Measurements from ENCODE around the gene LCTL. TPM values are rescaled to one million over a fixed set of nuclear protein-coding genes. Genes with fewer than 3 reads are reported as not detected.

The LCTL gene
- not detected for total RNA-seq

GRCh38 chr15:66565741-66566144 lies at the start of gene LCTL:
LCTL (minus strand) TSS chr15:66565998; CDS start chr15:66565365, 633 bp downstream.
- Histone ChIP-seq H3K27ac (ENCODE audit: low read depth, low read length) (no peak within 1 kb of the TSS), H3K9ac (ENCODE audit: low read depth in 1 of 3, low read length in 3 of 3) (no peak within 1 kb of the TSS), H3K27me3 (ENCODE audit: control insufficient read depth in 3 of 3, insufficient read depth in 3 of 3, low read length in 3 of 3) (no peaks in the 10 kb centered on the region), H3K9me3 (ENCODE audit: control insufficient read depth in 3 of 3, low read length in 3 of 3) (no peaks in the 10 kb centered on the region), H3K4me1 (ENCODE audit: control insufficient read depth in 3 of 3, insufficient read depth in 3 of 3, low read length in 3 of 3) (peaks cover 0 to 3% (median 0%) of the 10 kb centered on the region in 3 donors), H3K36me3 (ENCODE audit: control insufficient read depth in 3 of 3, insufficient read depth in 3 of 3, low read length in 3 of 3) (no peaks in the 10 kb centered on the region), H3K4me3 (ENCODE audit: low read length in 3 of 3) (no peak within 1 kb of the TSS)

GRCh38 chr15:66614951-66615760 lies 49.4 kb upstream of the LCTL start:
- Histone ChIP-seq H3K27me3 (ENCODE audit: control insufficient read depth in 3 of 3, insufficient read depth in 3 of 3, low read length in 3 of 3) (peaks cover 0 to 6% (median 0%) of the 10 kb centered on the region in 3 donors), H3K4me3 (ENCODE audit: low read length in 3 of 3) (no peak overlapping the region), H3K9me3 (ENCODE audit: control insufficient read depth in 3 of 3, low read length in 3 of 3) (no peaks in the 10 kb centered on the region), H3K27ac (ENCODE audit: low read depth, low read length) (no peak overlapping the region), H3K4me1 (ENCODE audit: control insufficient read depth in 3 of 3, insufficient read depth in 3 of 3, low read length in 3 of 3) (peaks cover 7 to 22% (median 16%) of the 10 kb centered on the region in 3 donors), H3K36me3 (ENCODE audit: control insufficient read depth in 3 of 3, insufficient read depth in 3 of 3, low read length in 3 of 3) (no peaks in the 10 kb centered on the region), H3K9ac (ENCODE audit: low read depth in 1 of 3, low read length in 3 of 3) (no peak overlapping the region)

GRCh38 chr15:66614456-66614855 lies 48.7 kb upstream of the LCTL start:
- Histone ChIP-seq H3K9ac (ENCODE audit: low read depth in 1 of 3, low read length in 3 of 3) (no peak overlapping the region), H3K27me3 (ENCODE audit: control insufficient read depth in 3 of 3, insufficient read depth in 3 of 3, low read length in 3 of 3) (peaks cover 0 to 3% (median 0%) of the 10 kb centered on the region in 3 donors), H3K4me1 (ENCODE audit: control insufficient read depth in 3 of 3, insufficient read depth in 3 of 3, low read length in 3 of 3) (peaks cover 7 to 19% (median 14%) of the 10 kb centered on the region in 3 donors), H3K9me3 (ENCODE audit: control insufficient read depth in 3 of 3, low read length in 3 of 3) (no peaks in the 10 kb centered on the region), H3K4me3 (ENCODE audit: low read length in 3 of 3) (no peak overlapping the region), H3K36me3 (ENCODE audit: control insufficient read depth in 3 of 3, insufficient read depth in 3 of 3, low read length in 3 of 3) (no peaks in the 10 kb centered on the region), H3K27ac (ENCODE audit: low read depth, low read length) (no peak overlapping the region)

- H3K4me3 ChIP-seq (ENCODE audit: low read length in 3 of 3), result no peak overlapping the region
- H3K27ac ChIP-seq (ENCODE audit: low read depth, low read length), result no peak overlapping the region
- no peak overlapping the region for H3K9ac ChIP-seq (ENCODE audit: low read depth in 1 of 3, low read length in 3 of 3)
- H3K4me1 ChIP-seq (ENCODE audit: control insufficient read depth in 3 of 3, insufficient read depth in 3 of 3, low read length in 3 of 3), result peaks cover 7 to 12% (median 8%) of the 10 kb centered on the region in 3 donors
- no peaks in the 10 kb centered on the region for H3K9me3 ChIP-seq (ENCODE audit: control insufficient read depth in 3 of 3, low read length in 3 of 3)
- peaks cover 0 to 3% (median 0%) of the 10 kb centered on the region in 3 donors for H3K27me3 ChIP-seq (ENCODE audit: control insufficient read depth in 3 of 3, insufficient read depth in 3 of 3, low read length in 3 of 3)
- no peaks in the 10 kb centered on the region for H3K36me3 ChIP-seq (ENCODE audit: control insufficient read depth in 3 of 3, insufficient read depth in 3 of 3, low read length in 3 of 3)
Measured at GRCh38 chr15:66613743-66614142, 47.9 kb upstream of the LCTL start.

- H3K4me3 ChIP-seq (ENCODE audit: low read length in 3 of 3), result no peak overlapping the region
- no peak overlapping the region for H3K27ac ChIP-seq (ENCODE audit: low read depth, low read length)
- no peaks in the 10 kb centered on the region for H3K36me3 ChIP-seq (ENCODE audit: control insufficient read depth in 3 of 3, insufficient read depth in 3 of 3, low read length in 3 of 3)
- peaks cover 2 to 6% (median 2%) of the 10 kb centered on the region in 3 donors for H3K4me1 ChIP-seq (ENCODE audit: control insufficient read depth in 3 of 3, insufficient read depth in 3 of 3, low read length in 3 of 3)
- no peak overlapping the region for H3K9ac ChIP-seq (ENCODE audit: low read depth in 1 of 3, low read length in 3 of 3)
- no peaks in the 10 kb centered on the region for H3K9me3 ChIP-seq (ENCODE audit: control insufficient read depth in 3 of 3, low read length in 3 of 3)
- peaks cover 0 to 3% (median 0%) of the 10 kb centered on the region in 3 donors for H3K27me3 ChIP-seq (ENCODE audit: control insufficient read depth in 3 of 3, insufficient read depth in 3 of 3, low read length in 3 of 3)
Measured at GRCh38 chr15:66611257-66612053, 45.7 kb upstream of the LCTL start.

- no peaks in the 10 kb centered on the region for H3K36me3 ChIP-seq (ENCODE audit: control insufficient read depth in 3 of 3, insufficient read depth in 3 of 3, low read length in 3 of 3)
- H3K4me3 ChIP-seq (ENCODE audit: low read length in 3 of 3), result no peak overlapping the region
- H3K9me3 ChIP-seq (ENCODE audit: control insufficient read depth in 3 of 3, low read length in 3 of 3), result no peaks in the 10 kb centered on the region
- H3K27ac ChIP-seq (ENCODE audit: low read depth, low read length), result no peak overlapping the region
- H3K4me1 ChIP-seq (ENCODE audit: control insufficient read depth in 3 of 3, insufficient read depth in 3 of 3, low read length in 3 of 3), result peaks cover 2 to 6% (median 2%) of the 10 kb centered on the region in 3 donors
- H3K27me3 ChIP-seq (ENCODE audit: control insufficient read depth in 3 of 3, insufficient read depth in 3 of 3, low read length in 3 of 3), result peaks cover 0 to 3% (median 0%) of the 10 kb centered on the region in 3 donors
- H3K9ac ChIP-seq (ENCODE audit: low read depth in 1 of 3, low read length in 3 of 3), result no peak overlapping the region
Measured at GRCh38 chr15:66609876-66610275, 44.1 kb upstream of the LCTL start.

GRCh38 chr15:66608881-66609280 lies 43.1 kb upstream of the LCTL start:
- no peak overlapping the region for H3K4me3 ChIP-seq (ENCODE audit: low read length in 3 of 3)
- no peaks in the 10 kb centered on the region for H3K9me3 ChIP-seq (ENCODE audit: control insufficient read depth in 3 of 3, low read length in 3 of 3)
- H3K27ac ChIP-seq (ENCODE audit: low read depth, low read length), result no peak overlapping the region
- peaks cover 0 to 6% (median 0%) of the 10 kb centered on the region in 3 donors for H3K27me3 ChIP-seq (ENCODE audit: control insufficient read depth in 3 of 3, insufficient read depth in 3 of 3, low read length in 3 of 3)
- H3K36me3 ChIP-seq (ENCODE audit: control insufficient read depth in 3 of 3, insufficient read depth in 3 of 3, low read length in 3 of 3), result no peaks in the 10 kb centered on the region
- no peak overlapping the region for H3K9ac ChIP-seq (ENCODE audit: low read depth in 1 of 3, low read length in 3 of 3)
- H3K4me1 ChIP-seq (ENCODE audit: control insufficient read depth in 3 of 3, insufficient read depth in 3 of 3, low read length in 3 of 3), result peaks cover under 1 to 2% (median under 1%) of the 10 kb centered on the region in 3 donors

- Histone ChIP-seq H3K27ac (ENCODE audit: low read depth, low read length) (no peak overlapping the region), H3K4me3 (ENCODE audit: low read length in 3 of 3) (no peak overlapping the region), H3K4me1 (ENCODE audit: control insufficient read depth in 3 of 3, insufficient read depth in 3 of 3, low read length in 3 of 3) (no peaks in the 10 kb centered on the region), H3K27me3 (ENCODE audit: control insufficient read depth in 3 of 3, insufficient read depth in 3 of 3, low read length in 3 of 3) (peaks cover 0 to 6% (median 5%) of the 10 kb centered on the region in 3 donors), H3K36me3 (ENCODE audit: control insufficient read depth in 3 of 3, insufficient read depth in 3 of 3, low read length in 3 of 3) (no peaks in the 10 kb centered on the region), H3K9me3 (ENCODE audit: control insufficient read depth in 3 of 3, low read length in 3 of 3) (no peaks in the 10 kb centered on the region), H3K9ac (ENCODE audit: low read depth in 1 of 3, low read length in 3 of 3) (no peak overlapping the region)
Measured at GRCh38 chr15:66608159-66608558, 42.4 kb upstream of the LCTL start.

GRCh38 chr15:66603301-66604179 lies 37.7 kb upstream of the LCTL start:
- Histone ChIP-seq H3K4me1 (ENCODE audit: control insufficient read depth in 3 of 3, insufficient read depth in 3 of 3, low read length in 3 of 3) (no peaks in the 10 kb centered on the region), H3K9me3 (ENCODE audit: control insufficient read depth in 3 of 3, low read length in 3 of 3) (no peaks in the 10 kb centered on the region), H3K27ac (ENCODE audit: low read depth, low read length) (no peak overlapping the region), H3K36me3 (ENCODE audit: control insufficient read depth in 3 of 3, insufficient read depth in 3 of 3, low read length in 3 of 3) (no peaks in the 10 kb centered on the region), H3K4me3 (ENCODE audit: low read length in 3 of 3) (no peak overlapping the region), H3K9ac (ENCODE audit: low read depth in 1 of 3, low read length in 3 of 3) (no peak overlapping the region), H3K27me3 (ENCODE audit: control insufficient read depth in 3 of 3, insufficient read depth in 3 of 3, low read length in 3 of 3) (peaks cover 4 to 16% (median 12%) of the 10 kb centered on the region in 3 donors)
